ENCODE measurements around the gene DDX10. TPM values are rescaled to one million over a fixed set of nuclear protein-coding genes. Genes with fewer than 3 reads are reported as not detected.

The DDX10 gene
- total RNA-seq, 2 donors from 2014 or later, result 25.0 to 45.3 TPM

DNA sequence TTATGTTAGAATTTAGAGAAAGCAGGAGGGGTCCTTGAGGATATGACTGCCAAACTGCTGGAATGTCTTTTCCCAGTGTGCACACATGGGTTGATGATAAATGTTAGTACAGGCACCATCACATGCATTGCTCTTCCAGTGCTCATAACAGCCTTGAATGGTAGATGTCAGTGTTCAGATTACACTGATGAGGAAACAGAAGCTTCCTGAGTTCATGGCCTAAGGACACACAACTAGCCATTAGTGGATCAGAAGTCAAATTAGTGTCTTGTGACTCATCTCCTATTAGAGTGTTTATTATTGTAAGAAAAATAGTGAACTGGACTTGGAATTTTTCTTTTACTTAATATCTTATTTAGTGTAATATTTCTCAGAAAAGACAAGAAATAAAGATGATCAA is 241.5 kb downstream of the DDX10 start:
- Mint-ChIP-seq H3K9me3 (no peaks in the 10 kb centered on the region), H3K27me3 (no peaks in the 10 kb centered on the region), H3K27ac (no peak overlapping the region), H3K36me3 (ENCODE audit: low read depth) (no peaks in the 10 kb centered on the region), H3K4me3 (no peak overlapping the region), H3K4me1 (no peaks in the 10 kb centered on the region)
- ATAC-seq (replicated peaks), result no peak

DNA sequence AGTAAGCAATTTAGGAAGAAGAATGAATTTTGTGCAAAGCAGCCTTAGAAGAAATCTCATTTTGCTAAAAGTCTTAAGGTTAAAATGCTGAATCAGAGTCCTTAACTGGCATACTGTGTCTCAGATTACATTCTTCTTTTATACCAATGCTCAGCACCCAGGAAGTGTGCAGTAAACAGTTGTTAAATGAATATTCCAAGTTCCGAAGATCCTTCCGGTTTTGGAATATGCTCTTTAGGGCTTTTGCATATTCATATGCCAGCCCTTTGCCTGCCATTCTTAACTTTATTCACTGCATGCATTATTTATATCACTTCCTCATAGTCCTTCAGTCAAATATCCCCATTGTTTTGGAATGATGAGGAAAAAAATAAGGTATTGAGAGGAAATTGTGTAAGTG is 242.0 kb downstream of the DDX10 start:
- H3K9me3 Mint-ChIP-seq, result no peaks in the 10 kb centered on the region
- no peaks in the 10 kb centered on the region for H3K4me1 Mint-ChIP-seq
- H3K27ac Mint-ChIP-seq, result no peak overlapping the region
- no peak for ATAC-seq (replicated peaks)
- no peaks in the 10 kb centered on the region for H3K27me3 Mint-ChIP-seq
- H3K4me3 Mint-ChIP-seq, result no peak overlapping the region
- H3K36me3 Mint-ChIP-seq (ENCODE audit: low read depth), result no peaks in the 10 kb centered on the region

DNA sequence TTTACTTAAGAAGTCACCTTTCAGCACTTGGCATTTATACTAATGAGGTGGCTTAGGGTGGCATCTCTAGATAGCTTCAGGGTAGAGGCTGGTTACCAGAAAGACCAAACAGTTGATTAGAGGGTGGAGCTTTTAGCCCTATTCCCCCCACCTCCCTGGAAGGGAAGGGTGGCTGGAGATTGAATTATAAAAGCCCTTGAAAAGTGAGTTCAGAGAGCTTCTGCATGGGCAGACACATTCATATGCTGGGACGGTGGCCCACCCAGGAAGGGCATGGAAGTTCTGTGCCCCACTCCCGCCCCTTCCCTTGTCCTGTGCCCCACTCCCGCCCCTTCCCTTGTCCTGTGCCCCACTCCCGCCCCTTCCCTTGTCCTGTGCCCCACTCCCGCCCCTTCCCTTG is 244.2 kb downstream of the DDX10 start:
- H3K4me1 Mint-ChIP-seq, result no peaks in the 10 kb centered on the region
- no peak for ATAC-seq (replicated peaks)
- H3K9me3 Mint-ChIP-seq, result no peaks in the 10 kb centered on the region
- no peaks in the 10 kb centered on the region for H3K27me3 Mint-ChIP-seq
- no peaks in the 10 kb centered on the region for H3K36me3 Mint-ChIP-seq (ENCODE audit: low read depth)
- H3K4me3 Mint-ChIP-seq, result no peak overlapping the region
- H3K27ac Mint-ChIP-seq, result no peak overlapping the region

- Mint-ChIP-seq H3K27ac (no peak overlapping the region), H3K4me3 (no peak overlapping the region), H3K36me3 (ENCODE audit: low read depth) (no peaks in the 10 kb centered on the region), H3K27me3 (no peaks in the 10 kb centered on the region), H3K9me3 (no peaks in the 10 kb centered on the region), H3K4me1 (no peaks in the 10 kb centered on the region)
- ATAC-seq (replicated peaks), result no peak
Observed at GRCh38 chr11:108909921-108910320, 245.1 kb downstream of the DDX10 start.

GRCh38 chr11:108912581-108912980 is 247.7 kb downstream of the DDX10 start:
- peaks cover 10% of the 10 kb centered on the region for H3K36me3 Mint-ChIP-seq (ENCODE audit: low read depth)
- no peaks in the 10 kb centered on the region for H3K27me3 Mint-ChIP-seq
- no peak overlapping the region for H3K27ac Mint-ChIP-seq

DNA sequence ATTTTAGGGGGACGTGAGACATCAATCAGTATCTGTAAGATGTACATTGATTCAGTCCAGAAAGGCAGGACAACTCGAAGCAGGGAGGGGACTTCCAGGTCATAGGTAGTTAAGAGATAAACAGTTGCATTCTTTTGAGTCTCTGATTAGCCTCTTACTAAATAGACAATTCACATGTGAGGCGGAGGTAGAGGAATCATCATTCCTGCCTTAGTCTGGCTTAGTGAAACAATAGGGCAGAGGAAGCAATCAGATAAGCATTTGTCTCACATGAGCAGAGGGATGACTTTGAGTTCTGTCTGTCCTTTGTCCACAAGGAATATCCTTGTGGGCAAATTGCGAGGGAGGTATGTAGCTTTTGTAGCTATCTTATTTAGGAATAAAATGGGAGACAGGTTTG is 248.3 kb downstream of the DDX10 start:
- Mint-ChIP-seq H3K27me3 (no peaks in the 10 kb centered on the region), H3K9me3 (no peaks in the 10 kb centered on the region), H3K27ac (no peak overlapping the region), H3K4me1 (no peaks in the 10 kb centered on the region), H3K4me3 (no peak overlapping the region), H3K36me3 (ENCODE audit: low read depth) (peaks cover 16% of the 10 kb centered on the region)
- no peak for ATAC-seq (replicated peaks)

More at GRCh38 chr11:108912581-108912980, 247.7 kb downstream of the DDX10 start:
- Mint-ChIP-seq H3K4me3 (no peak overlapping the region), H3K9me3 (no peaks in the 10 kb centered on the region), H3K4me1 (no peaks in the 10 kb centered on the region)
- no peak for ATAC-seq (replicated peaks)

DNA sequence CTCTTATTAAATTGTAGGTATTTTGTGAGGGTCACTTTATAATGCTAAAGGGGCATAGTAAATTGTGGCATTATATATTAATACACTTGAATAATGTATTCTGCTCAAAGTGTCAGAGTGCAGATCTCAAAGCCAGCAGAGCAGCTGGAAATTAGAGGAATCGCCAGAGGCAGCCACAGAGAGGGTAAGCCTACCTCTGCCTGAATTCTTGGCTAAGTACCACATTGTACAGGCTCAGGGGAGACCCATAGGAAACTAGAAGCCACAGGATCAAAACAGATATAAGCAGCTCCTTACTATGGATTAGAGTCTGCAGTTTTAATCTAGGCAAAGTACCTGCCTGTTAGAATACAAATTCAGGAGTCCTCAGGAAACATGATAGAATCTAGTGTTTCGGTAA is 249.3 kb downstream of the DDX10 start:
- Mint-ChIP-seq H3K27me3 (no peaks in the 10 kb centered on the region), H3K27ac (no peak overlapping the region), H3K4me3 (no peak overlapping the region), H3K9me3 (no peaks in the 10 kb centered on the region), H3K36me3 (ENCODE audit: low read depth) (peaks cover 25% of the 10 kb centered on the region), H3K4me1 (no peaks in the 10 kb centered on the region)
- ATAC-seq (replicated peaks), result no peak

DNA sequence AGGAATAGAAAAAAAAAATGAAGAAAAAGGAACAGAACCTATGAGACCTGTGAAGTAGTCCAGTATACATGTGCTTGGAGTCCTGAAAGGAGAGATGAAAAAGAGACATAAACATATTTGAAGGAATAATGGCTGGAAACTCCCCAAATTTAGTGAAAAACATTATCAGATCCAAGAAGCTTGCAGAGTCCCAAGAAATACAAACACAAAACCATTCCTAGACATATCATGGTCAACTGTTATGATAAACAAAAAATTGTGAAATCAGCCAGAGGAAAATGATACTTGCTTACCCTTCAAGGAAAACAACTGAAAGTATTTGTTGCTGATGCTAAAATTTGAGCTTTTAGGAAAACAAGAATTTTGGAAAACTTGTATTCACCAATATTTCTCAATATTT is 250.1 kb downstream of the DDX10 start:
- H3K4me1 Mint-ChIP-seq, result no peaks in the 10 kb centered on the region

DNA sequence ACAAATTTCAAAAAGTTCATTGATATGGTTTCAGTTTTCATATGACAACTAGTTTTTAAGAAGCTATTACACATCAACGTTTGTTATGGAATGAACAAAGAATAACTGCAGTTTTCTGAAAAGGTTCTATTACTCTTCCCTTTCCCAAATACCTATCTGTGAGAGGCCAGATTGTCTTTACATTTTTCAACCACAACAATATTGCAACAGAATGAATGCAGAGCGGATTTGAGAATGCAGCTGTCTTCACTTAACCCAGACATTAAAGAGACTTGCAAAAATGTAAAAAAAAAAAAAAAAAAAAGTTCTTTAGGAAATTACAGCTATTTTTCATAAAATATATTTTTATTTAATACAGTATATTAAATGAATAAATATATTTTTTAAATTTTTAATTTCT is 250.8 kb downstream of the DDX10 start:
- H3K27ac Mint-ChIP-seq, result no peak overlapping the region
- H3K4me3 Mint-ChIP-seq, result no peak overlapping the region
- peaks cover 39% of the 10 kb centered on the region for H3K36me3 Mint-ChIP-seq (ENCODE audit: low read depth)
- no peak for ATAC-seq (replicated peaks)
- no peaks in the 10 kb centered on the region for H3K27me3 Mint-ChIP-seq
- H3K9me3 Mint-ChIP-seq, result no peaks in the 10 kb centered on the region
- H3K4me1 Mint-ChIP-seq, result no peaks in the 10 kb centered on the region

More for the DNA sequence above, 250.1 kb downstream of the DDX10 start:
- Mint-ChIP-seq H3K4me3 (no peak overlapping the region), H3K27ac (no peak overlapping the region), H3K36me3 (ENCODE audit: low read depth) (peaks cover 33% of the 10 kb centered on the region), H3K9me3 (no peaks in the 10 kb centered on the region), H3K27me3 (no peaks in the 10 kb centered on the region)
- no peak for ATAC-seq (replicated peaks)

DNA sequence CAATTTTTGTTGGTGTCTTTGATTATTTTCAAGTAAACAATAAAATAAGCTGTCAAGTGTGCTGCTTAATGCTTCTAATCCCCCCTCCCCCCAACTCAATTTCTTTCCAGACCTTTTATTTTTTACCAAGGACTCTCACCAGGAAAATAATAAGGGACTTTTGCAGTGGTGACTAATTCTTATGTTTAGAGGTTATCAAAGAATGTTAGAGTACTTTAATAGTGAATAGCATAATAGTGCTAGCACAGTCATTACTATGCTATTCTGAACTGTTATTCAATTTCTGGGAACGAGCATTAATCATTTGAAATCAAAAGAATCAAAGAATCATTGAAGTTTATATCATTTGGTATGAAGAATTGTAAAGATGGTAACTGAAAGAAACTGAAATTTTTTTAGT is 251.4 kb downstream of the DDX10 start:
- Mint-ChIP-seq H3K4me1 (no peaks in the 10 kb centered on the region), H3K4me3 (no peak overlapping the region), H3K9me3 (no peaks in the 10 kb centered on the region), H3K27ac (no peak overlapping the region), H3K36me3 (ENCODE audit: low read depth) (peaks cover 39% of the 10 kb centered on the region), H3K27me3 (no peaks in the 10 kb centered on the region)
- no peak for ATAC-seq (replicated peaks)

GRCh38 chr11:108916935-108917334 is 252.1 kb downstream of the DDX10 start:
- Mint-ChIP-seq H3K9me3 (no peaks in the 10 kb centered on the region), H3K4me1 (no peaks in the 10 kb centered on the region), H3K27me3 (no peaks in the 10 kb centered on the region), H3K27ac (no peak overlapping the region), H3K36me3 (ENCODE audit: low read depth) (peaks cover 39% of the 10 kb centered on the region), H3K4me3 (no peak overlapping the region)
- ATAC-seq (replicated peaks), result no peak

- no peaks in the 10 kb centered on the region for H3K9me3 Mint-ChIP-seq
- peaks cover 50% of the 10 kb centered on the region for H3K36me3 Mint-ChIP-seq (ENCODE audit: low read depth)
- H3K27me3 Mint-ChIP-seq, result no peaks in the 10 kb centered on the region
- H3K27ac Mint-ChIP-seq, result no peak overlapping the region
- no peak overlapping the region for H3K4me3 Mint-ChIP-seq
- no peak for ATAC-seq (replicated peaks)
- H3K4me1 Mint-ChIP-seq, result no peaks in the 10 kb centered on the region
Observed at GRCh38 chr11:108921211-108921610, 256.3 kb downstream of the DDX10 start.

DNA sequence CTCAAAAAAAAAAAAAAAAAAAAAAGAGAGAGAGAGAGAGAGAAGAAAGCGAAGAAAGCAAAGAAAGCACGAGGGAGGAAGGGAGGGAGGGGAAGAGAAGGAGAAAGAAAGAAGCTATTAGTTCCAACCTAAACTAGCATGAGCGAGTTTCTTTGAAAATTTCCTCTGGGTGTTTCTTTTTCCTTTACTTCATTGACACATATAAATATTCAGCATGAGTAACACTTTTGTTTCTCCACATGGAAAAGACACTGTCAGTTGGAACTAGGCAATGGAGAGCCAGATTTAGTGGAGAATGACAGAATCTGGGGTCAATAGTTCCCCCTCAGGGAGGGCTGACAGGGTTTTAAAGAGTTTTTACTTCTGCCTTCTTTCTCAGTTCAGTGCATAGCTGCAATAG is 257.4 kb downstream of the DDX10 start:
- no peak for ATAC-seq (replicated peaks)
- peaks cover 43% of the 10 kb centered on the region for H3K36me3 Mint-ChIP-seq (ENCODE audit: low read depth)
- H3K4me3 Mint-ChIP-seq, result no peak overlapping the region
- H3K27me3 Mint-ChIP-seq, result no peaks in the 10 kb centered on the region
- no peaks in the 10 kb centered on the region for H3K9me3 Mint-ChIP-seq
- no peaks in the 10 kb centered on the region for H3K4me1 Mint-ChIP-seq
- H3K27ac Mint-ChIP-seq, result no peak overlapping the region

DNA sequence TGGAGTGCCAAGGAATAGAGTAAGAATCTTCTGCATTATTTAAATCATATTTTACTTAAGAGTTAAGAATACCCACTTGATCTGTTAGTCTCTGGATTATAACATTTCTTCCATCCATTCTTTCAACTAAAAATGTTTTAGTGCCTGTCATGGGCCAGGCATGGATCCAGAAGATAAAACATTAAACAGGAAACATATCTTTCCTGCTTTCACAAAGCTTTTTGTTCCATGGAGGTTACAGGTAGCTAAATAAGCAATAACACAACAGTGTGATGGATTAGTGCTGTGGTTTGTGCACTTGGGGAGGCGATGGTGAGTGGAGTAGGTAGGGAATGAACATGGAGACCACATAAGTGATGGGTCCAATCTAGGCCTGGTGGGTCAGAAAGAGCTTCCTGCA is 258.5 kb downstream of the DDX10 start:
- H3K9me3 Mint-ChIP-seq, result no peaks in the 10 kb centered on the region
- H3K4me1 Mint-ChIP-seq, result no peaks in the 10 kb centered on the region

GRCh38 chr11:108926171-108926840 is 261.4 kb downstream of the DDX10 start:
- ATAC-seq (replicated peaks), result no peak
- Mint-ChIP-seq H3K4me3 (no peak overlapping the region), H3K27me3 (no peaks in the 10 kb centered on the region), H3K4me1 (no peaks in the 10 kb centered on the region), H3K9me3 (no peaks in the 10 kb centered on the region), H3K36me3 (ENCODE audit: low read depth) (peaks cover 11% of the 10 kb centered on the region), H3K27ac (no peak overlapping the region)

More for the DNA sequence above, 258.5 kb downstream of the DDX10 start:
- Mint-ChIP-seq H3K4me3 (no peak overlapping the region), H3K27me3 (no peaks in the 10 kb centered on the region), H3K27ac (peak overlapping the region; percentile 11), H3K36me3 (ENCODE audit: low read depth) (peaks cover 32% of the 10 kb centered on the region)
- ATAC-seq (replicated peaks), result no peak
